C4-2B (cell line): ENCODE measurements around the gene KIF11.
A peak's percentile ranks its signal among the peaks of the same experiment; 100 is the strongest.

Source experiments
- H3K27ac ChIP-seq: fragments of 450-650 bp; 2 replicates; pipeline ENCODE4 v1.5.1; 2017
- CTCF ChIP-seq: fragments of 450-650 bp; conservative IDR thresholded peaks from 2 replicates; pipeline ENCODE4 v1.5.1; 2017; ENCODE audit warnings: mild to moderate bottlenecking
- ZFX ChIP-seq: fragments of 450-650 bp; IDR thresholded peaks from 2 replicates; pipeline ENCODE4 v1.6.1; 2017

KIF11 gene

DNA sequence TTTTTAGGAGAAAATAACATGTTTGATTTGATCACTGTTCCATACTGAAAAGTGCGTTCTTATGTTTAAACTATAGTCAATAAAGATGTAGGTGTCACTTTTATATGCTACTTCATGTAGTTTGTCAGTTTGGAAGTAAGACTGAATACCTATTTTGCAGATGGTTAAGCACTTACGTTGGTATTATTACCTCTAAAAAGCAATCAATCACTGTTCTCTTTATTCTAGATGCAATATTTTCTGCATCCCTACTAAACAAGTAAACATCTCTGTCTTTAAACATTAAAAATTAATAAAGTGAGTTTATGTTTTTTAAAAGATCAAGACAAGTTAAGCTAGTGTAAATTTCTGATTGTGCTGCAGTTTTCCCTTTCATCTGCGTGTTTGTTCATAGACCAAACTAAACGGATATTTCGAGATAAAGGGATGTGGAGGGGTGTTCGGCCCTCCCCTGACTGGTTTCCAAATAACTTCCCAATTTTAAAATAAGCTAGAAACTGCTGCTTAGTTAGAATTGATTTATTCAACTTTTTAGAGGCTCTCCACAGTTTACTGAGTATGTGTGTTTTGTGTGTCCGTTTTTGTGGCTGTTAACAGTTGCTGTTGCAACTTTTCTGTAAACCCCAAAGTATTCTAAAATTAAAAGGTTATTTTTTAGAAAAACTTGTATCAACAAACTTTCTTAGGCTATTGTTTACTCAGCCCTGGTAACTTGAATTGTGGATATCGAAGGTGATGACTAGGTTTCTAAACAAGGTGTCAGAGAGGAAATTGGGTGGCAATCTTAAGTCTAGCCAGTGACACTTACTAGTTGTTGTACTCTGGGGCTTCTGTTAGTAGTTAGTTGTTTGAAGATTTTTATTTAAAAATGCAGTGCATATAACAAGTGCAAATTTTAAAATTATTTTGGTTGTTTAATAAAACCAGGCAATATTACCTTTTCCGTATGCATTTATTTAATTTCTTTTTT is 974 bp downstream of the KIF11 start:
- TF ChIP-seq ZFX (no peak), CTCF (no peak)
- H3K27ac ChIP-seq: peak overlapping the region; percentile 91

- TF ChIP-seq ZFX: no peak
- no peak overlapping the region for H3K27ac ChIP-seq
Observed at GRCh38 chr10:92595505-92595904, 2.6 kb downstream of the KIF11 start.

DNA sequence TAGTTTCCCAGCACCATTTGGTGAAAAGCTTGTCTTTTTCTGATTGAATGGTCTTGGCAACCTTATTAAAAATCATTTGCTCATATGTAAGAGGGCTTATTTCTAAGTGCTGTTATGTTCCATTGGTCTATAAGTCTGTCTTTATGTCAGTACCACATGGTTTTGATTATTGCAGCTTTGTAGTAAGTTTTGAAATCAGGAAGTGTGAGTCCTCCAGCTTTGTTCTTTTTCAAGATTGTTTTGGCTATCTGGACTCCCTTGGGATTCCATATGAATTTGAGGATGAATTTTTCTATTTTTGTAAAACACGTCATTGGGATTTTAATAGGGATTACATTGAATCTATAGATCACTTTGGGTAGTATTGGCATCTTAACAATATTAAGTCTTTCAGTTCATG is 5.4 kb downstream of the KIF11 start:
- no peak overlapping the region for H3K27ac ChIP-seq
- TF ChIP-seq CTCF (no peak), ZFX (no peak)

- H3K27ac ChIP-seq: no peak overlapping the region
- no peak for TF ChIP-seq ZFX
- TF ChIP-seq CTCF: no peak
Observed at GRCh38 chr10:92604841-92605240, 11.9 kb downstream of the KIF11 start.

DNA sequence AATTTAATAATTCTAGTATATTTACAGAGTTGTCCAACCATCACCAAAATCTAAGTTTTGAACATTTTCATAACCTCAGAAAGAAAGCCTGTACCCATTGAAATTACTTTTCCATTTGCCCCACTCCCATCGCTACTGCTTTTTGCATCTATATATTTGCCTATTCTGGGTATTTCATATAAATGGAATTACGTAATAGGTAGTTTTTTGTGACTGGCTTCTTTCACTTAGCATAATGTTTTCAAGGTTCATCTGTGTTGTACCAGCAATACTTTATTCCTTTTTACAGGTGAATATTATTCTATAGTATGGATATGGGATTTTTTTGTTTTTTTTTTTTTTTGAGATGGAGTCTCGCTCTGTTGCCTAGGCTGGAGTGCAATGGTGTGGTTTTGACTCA is 22.6 kb downstream of the KIF11 start:
- TF ChIP-seq CTCF: no peak
- TF ChIP-seq ZFX: no peak
- no peak overlapping the region for H3K27ac ChIP-seq

DNA sequence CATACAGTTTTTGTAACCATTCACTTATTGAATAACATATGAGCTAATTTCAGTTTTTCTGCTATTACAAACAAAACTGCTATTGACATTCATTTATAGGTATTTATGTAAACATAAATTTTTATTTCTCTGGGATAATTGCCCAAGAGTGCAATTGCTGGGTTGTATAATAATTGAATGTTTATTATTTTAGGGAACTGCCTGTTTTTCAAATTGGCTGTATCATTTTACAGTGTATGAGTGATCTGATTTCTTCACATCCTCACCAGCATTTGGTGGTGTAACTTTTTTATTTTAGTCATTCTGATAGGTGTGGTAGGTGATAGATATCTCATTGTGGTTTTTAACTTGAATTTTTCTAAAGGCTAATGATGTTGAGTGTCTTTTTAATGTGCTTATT is 26.4 kb downstream of the KIF11 start:
- TF ChIP-seq CTCF (no peak), ZFX (no peak)
- H3K27ac ChIP-seq: no peak overlapping the region

- TF ChIP-seq ZFX (no peak), CTCF (peak; percentile 12)
- H3K27ac ChIP-seq: no peak overlapping the region
Observed at GRCh38 chr10:92627845-92628480, 35.0 kb downstream of the KIF11 start.
